Retina (tissue), 1 donor: ENCODE data around the gene CHI3L1.

Experiments used
- DNase-seq: peaks from one replicate; pipeline ENCODE4 v3.0.0-alpha.2; 2016

CHI3L1 gene

GRCh38 chr1:203130358-203130985, 56.0 kb downstream of the CHI3L1 start:
- no peak for DNase-seq

GRCh38 chr1:203129501-203130231, 56.8 kb downstream of the CHI3L1 start:
- no peak for DNase-seq
